ENCODE data around the gene GRK7.
"Not testable (repeated sequence)": the region's sequence is repeated elsewhere in the genome, so short reads cannot be mapped to it uniquely, and the experiment has no call there.

GRK7 gene

DNA sequence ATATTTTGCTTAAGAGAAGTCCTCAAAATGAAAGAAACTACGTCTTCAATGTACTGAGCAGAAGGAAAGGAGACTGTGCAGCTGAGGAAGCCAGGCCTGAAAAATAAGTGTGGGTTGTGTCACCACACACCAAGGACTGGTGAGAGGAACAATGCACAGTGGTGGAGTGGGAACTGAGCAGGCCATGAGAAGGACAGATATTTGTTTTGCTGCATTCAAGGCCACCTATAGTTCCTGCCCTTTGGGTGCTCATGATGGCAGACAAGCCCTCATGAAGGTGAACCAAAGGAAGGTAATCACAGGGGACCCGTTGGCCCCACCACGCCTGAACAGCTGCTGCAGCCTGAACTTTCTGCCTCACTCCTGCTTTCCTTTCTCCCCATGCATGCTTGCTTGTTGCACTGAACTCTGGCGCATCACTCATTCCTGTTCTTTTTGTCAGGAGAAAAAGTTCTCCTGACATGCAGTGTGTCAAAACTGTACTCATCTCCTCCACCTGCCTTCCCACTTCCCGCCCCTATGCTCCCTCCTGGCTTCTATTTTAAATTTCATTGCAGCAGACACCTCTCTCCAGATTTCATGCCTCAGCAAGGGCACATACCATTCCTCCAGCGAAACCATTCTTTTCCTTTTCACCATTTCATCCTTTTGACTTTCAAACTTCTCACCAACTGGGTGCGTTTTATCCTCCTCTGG lies 27.3 kb upstream of the GRK7 start:
- H3K4me1 ChIP-seq (ENCODE audit: insufficient read depth, low read length) = no peaks in the 10 kb centered on the region

DNA sequence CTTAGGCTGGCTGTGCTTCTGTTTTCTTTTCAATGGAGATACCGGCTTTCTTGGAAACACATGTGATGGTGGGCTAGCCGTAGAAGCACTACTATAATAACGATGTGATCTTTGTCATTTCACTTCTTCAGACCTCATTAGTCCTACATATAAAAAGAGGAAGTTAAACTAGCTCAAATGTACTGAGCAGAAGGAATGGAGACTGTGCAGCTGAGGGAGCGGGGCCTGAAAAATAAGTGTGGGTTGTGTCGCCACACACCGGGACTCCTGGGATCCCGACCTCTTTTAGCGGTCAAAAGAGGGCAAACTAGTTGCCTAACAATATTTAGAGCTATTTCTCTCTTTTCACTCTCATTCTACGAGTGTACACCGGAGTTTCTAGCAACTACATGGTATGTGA lies 26.1 kb upstream of the GRK7 start:
- Histone ChIP-seq H3K27me3 (ENCODE audit: insufficient read depth, low read length) (no peaks in the 10 kb centered on the region), H3K36me3 (ENCODE audit: insufficient read depth, low read depth, low read length) (no peaks in the 10 kb centered on the region), H3K4me1 (ENCODE audit: insufficient read depth, low read length) (no peaks in the 10 kb centered on the region), H3K9ac (ENCODE audit: low read depth, low read length) (no peak overlapping the region), H3K9me3 (ENCODE audit: insufficient read depth, low read depth, low read length) (no peaks in the 10 kb centered on the region), H3K4me3 (ENCODE audit: low read length) (no peak overlapping the region), H3K27ac (ENCODE audit: low read length) (no peak overlapping the region)

More for the DNA sequence above, 27.3 kb upstream of the GRK7 start:
- Histone ChIP-seq H3K36me3 (ENCODE audit: insufficient read depth, low read depth, low read length) (no peaks in the 10 kb centered on the region), H3K27me3 (ENCODE audit: insufficient read depth, low read length) (no peaks in the 10 kb centered on the region), H3K9me3 (ENCODE audit: insufficient read depth, low read depth, low read length) (no peaks in the 10 kb centered on the region), H3K4me3 (ENCODE audit: low read length) (no peak overlapping the region), H3K27ac (ENCODE audit: low read length) (no peak overlapping the region), H3K9ac (ENCODE audit: low read depth, low read length) (no peak overlapping the region)

DNA sequence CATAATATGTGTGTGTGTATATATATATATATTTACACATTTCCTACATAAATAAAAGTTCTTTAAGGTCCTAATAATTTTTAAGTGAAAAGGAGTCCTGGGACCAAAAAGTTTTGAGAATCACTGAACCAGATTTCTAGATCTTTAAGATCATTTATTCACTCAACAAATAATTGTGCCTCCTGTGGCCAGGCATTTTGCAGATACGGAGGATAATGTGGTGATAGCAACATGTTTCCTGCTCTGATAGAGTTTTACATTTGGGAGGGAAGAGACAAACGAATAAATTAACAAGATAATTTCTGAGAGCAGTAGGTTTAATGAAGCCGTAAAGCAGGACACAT lies 25.6 kb upstream of the GRK7 start:
- H3K9me3 ChIP-seq (ENCODE audit: insufficient read depth, low read depth, low read length) = no peaks in the 10 kb centered on the region
- 0 out of 2 replicates have a peak, but pooled peaks cover 3% of the 10 kb centered on the region for H3K36me3 ChIP-seq (ENCODE audit: insufficient read depth, low read depth, low read length)
- no peaks in the 10 kb centered on the region for H3K4me1 ChIP-seq (ENCODE audit: insufficient read depth, low read length)
- H3K9ac ChIP-seq (ENCODE audit: low read depth, low read length) = peak overlapping the region; percentile 73; the same call in 1 of the 2 replicates
- no peaks in the 10 kb centered on the region for H3K27me3 ChIP-seq (ENCODE audit: insufficient read depth, low read length)
- H3K27ac ChIP-seq (ENCODE audit: low read length) = no peak overlapping the region
- H3K4me3 ChIP-seq (ENCODE audit: low read length) = peak overlapping the region; percentile 93

DNA sequence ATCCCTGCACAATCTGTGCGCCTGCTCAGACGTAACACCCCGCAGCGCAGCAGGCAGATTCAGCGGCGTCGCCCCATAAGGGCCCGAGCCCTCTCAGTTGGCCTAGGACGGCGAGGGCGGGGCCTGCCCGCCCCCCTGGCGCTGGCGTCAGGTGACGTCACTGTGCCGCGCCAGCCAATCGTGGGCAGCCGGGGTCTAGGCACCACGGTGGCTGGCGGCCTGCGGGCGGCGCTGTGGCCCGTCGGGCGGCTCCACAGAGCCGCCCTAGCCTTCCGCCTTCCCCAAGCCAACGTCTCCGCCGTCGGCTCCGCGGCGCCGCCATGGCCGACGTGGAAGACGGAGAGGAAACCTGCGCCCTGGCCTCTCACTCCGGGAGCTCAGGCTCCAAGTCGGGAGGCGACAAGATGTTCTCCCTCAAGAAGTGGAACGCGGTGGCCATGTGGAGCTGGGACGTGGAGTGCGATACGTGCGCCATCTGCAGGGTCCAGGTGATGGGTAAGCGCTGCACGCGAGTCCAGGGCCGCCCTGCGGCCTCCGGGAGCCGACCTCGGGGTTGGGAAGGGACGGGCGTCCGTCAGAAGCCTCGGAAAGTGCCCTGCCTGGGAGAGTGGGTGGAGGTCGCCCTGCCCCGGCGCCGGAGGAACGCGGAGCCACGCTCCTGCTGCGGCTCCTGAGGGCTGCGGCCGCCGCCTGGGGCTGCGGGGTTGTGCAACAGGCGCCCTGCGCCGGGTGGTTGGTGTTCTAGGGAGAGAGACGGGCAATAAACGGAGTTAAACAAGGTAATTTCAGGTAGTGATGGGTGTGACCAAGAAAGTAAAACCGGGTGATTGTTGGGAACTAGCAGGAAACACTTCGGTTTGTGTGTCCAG lies 25.0 kb upstream of the GRK7 start, which contains the start of gene RNF7:
Gene RNF7 (plus strand): TSS at position 277 of the 869 bp plus-strand sequence. CDS start 44 bp downstream, at position 321.
- Histone ChIP-seq H3K36me3 (ENCODE audit: insufficient read depth, low read depth, low read length) (peaks cover 8% of the 10 kb centered on the region), H3K9ac (ENCODE audit: low read depth, low read length) (peak within 1 kb of the TSS; percentile 91), H3K4me1 (ENCODE audit: insufficient read depth, low read length) (no peaks in the 10 kb centered on the region), H3K9me3 (ENCODE audit: insufficient read depth, low read depth, low read length) (no peaks in the 10 kb centered on the region), H3K4me3 (ENCODE audit: low read length) (peak within 1 kb of the TSS; percentile 93), H3K27me3 (ENCODE audit: insufficient read depth, low read length) (no peaks in the 10 kb centered on the region), H3K27ac (ENCODE audit: low read length) (peak within 1 kb of the TSS; percentile 32)

DNA sequence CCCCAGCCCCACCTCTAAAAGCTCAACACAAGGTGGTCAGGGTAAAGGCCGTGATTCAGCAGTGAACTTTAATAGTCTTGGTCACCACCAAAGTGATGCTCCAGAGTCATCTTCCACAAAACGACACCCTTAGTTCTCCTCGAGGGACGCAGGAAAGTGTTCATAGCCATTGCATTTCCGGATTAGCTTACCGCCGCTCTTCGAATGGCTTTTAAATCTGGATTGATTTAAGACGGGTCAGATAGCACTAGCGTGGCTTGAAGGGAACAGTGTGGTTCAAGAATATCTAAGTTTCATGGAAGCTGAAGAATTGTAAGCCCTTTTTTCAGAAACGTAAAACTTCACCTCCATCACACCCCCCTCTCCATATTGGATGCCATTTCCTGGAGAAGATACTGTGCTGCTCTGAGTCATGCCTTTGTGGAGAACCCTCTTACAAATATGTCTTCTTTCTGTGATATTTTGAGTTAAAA lies 24.3 kb upstream of the GRK7 start:
- Histone ChIP-seq H3K9me3 (ENCODE audit: insufficient read depth, low read depth, low read length) (no peaks in the 10 kb centered on the region), H3K27ac (ENCODE audit: low read length) (peak overlapping the region; percentile 4), H3K27me3 (ENCODE audit: insufficient read depth, low read length) (no peaks in the 10 kb centered on the region), H3K4me1 (ENCODE audit: insufficient read depth, low read length) (no peaks in the 10 kb centered on the region), H3K4me3 (ENCODE audit: low read length) (peak overlapping the region; percentile 93), H3K9ac (ENCODE audit: low read depth, low read length) (peak overlapping the region; percentile 91), H3K36me3 (ENCODE audit: insufficient read depth, low read depth, low read length) (peaks cover 12% of the 10 kb centered on the region)

DNA sequence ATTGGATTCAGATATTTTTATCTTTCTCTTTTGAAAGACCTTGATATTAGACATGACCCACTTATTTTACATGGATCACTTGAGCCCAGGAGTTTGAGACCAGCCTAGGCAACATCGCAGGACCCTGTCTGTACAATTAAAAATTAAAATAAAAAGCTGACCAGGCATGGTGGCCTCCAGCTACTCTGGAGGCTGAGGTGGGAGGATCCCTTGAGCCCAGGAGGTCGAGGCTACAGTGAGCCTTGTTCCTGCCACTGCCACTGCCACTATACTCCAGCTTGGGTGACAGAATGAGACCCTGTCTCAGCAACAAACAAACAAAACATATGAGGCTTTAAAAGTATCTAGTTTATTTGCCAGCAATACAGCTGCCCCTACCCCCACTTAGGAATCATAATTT lies 23.5 kb upstream of the GRK7 start:
- Histone ChIP-seq H3K9ac (ENCODE audit: low read depth, low read length) (peak overlapping the region; percentile 91), H3K4me3 (ENCODE audit: low read length) (peak overlapping the region; percentile 93), H3K27me3 (ENCODE audit: insufficient read depth, low read length) (no peaks in the 10 kb centered on the region), H3K27ac (ENCODE audit: low read length) (peak overlapping the region; percentile 4), H3K4me1 (ENCODE audit: insufficient read depth, low read length) (no peaks in the 10 kb centered on the region), H3K9me3 (ENCODE audit: insufficient read depth, low read depth, low read length) (no peaks in the 10 kb centered on the region), H3K36me3 (ENCODE audit: insufficient read depth, low read depth, low read length) (peaks cover 21% of the 10 kb centered on the region)

DNA sequence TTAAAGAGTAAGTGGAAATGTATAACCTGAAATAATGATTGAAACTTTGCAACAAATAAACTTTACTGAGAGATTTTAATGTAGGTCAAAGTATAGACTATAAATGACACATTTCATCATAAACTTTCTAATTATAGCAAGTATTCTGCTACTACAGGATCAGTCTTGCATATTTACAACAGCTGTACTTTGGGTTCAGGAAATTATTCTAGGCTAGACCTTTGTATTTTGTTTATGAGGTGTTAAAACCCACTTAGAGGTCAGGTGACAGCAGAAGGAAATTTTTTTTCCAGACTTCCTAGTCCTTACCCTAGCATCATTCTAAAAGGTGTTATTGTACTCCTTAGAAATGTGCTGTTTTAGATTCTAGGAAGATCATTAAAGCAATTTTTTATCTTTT lies 22.9 kb upstream of the GRK7 start:
- no peaks in the 10 kb centered on the region for H3K9me3 ChIP-seq (ENCODE audit: insufficient read depth, low read depth, low read length)
- H3K27me3 ChIP-seq (ENCODE audit: insufficient read depth, low read length) = no peaks in the 10 kb centered on the region
- H3K4me3 ChIP-seq (ENCODE audit: low read length) = 0 out of 2 replicates have a peak overlapping the region, but pooled peaks have one; percentile 93
- H3K4me1 ChIP-seq (ENCODE audit: insufficient read depth, low read length) = no peaks in the 10 kb centered on the region
- H3K9ac ChIP-seq (ENCODE audit: low read depth, low read length) = no peak overlapping the region
- no peak overlapping the region for H3K27ac ChIP-seq (ENCODE audit: low read length)
- peaks cover 27% of the 10 kb centered on the region for H3K36me3 ChIP-seq (ENCODE audit: insufficient read depth, low read depth, low read length)

DNA sequence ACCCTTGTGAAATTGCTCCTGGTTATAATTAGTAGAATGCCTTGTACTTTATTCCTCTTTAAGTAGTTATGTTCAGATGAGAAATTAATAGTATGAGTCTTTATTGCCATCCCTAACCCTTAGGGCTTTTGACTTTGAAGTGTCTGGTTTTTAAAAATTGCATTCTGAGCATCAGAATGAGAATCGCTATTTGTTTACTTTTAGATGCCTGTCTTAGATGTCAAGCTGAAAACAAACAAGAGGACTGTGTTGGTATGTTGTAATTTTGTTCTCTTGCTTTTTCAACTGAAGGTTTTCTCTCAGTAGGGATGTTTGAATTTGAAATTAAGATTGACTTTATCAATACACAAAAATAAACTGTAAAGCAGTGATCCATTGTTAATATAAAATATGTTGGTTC lies 19.9 kb upstream of the GRK7 start:
- H3K9me3 ChIP-seq (ENCODE audit: insufficient read depth, low read depth, low read length) = no peaks in the 10 kb centered on the region
- peaks cover 52% of the 10 kb centered on the region for H3K36me3 ChIP-seq (ENCODE audit: insufficient read depth, low read depth, low read length)
- H3K9ac ChIP-seq (ENCODE audit: low read depth, low read length) = no peak overlapping the region
- H3K4me3 ChIP-seq (ENCODE audit: low read length) = no peak overlapping the region
- no peaks in the 10 kb centered on the region for H3K27me3 ChIP-seq (ENCODE audit: insufficient read depth, low read length)
- no peaks in the 10 kb centered on the region for H3K4me1 ChIP-seq (ENCODE audit: insufficient read depth, low read length)
- no peak overlapping the region for H3K27ac ChIP-seq (ENCODE audit: low read length)

DNA sequence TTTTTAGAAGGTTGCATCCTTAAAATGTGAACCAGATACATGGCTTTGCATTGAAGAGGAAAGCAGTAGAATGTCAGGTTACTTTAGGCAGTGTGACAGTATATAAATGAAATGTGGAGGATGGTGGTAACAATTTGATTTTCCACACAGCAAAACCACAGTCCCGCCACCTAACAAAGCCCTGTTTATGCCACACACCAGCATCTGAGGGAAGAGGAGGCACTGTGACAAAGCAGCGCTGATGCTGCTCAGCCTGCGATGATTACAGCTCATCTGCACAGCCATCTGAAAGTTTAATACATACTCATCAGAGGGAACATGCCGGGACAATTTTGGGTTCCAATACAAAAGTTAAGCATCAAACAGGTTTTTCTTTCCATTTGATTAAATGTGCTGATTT lies 16.2 kb upstream of the GRK7 start:
- Histone ChIP-seq H3K4me1 (ENCODE audit: insufficient read depth, low read length) (no peaks in the 10 kb centered on the region), H3K27me3 (ENCODE audit: insufficient read depth, low read length) (no peaks in the 10 kb centered on the region), H3K9me3 (ENCODE audit: insufficient read depth, low read depth, low read length) (no peaks in the 10 kb centered on the region), H3K27ac (ENCODE audit: low read length) (no peak overlapping the region), H3K4me3 (ENCODE audit: low read length) (no peak overlapping the region), H3K36me3 (ENCODE audit: insufficient read depth, low read depth, low read length) (peaks cover 56% of the 10 kb centered on the region), H3K9ac (ENCODE audit: low read depth, low read length) (no peak overlapping the region)

DNA sequence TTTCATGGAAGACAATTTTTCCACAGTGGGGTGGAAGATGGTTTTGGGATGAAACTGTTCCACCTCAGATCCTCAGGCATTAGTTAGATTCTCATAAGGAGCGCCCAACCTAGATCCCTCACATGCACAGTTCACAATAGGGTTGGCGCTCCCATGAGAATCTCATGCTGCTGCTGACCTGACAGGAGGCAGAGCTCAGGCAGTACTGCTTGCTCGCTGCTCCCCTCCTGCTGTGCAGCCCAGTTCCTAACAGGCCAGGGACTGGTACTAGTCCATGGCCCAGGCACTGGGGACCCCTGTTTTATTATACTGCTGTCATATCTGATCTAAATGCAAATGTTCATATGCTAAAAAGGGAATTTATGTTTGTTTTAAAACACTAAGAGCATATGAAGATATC lies 9.8 kb upstream of the GRK7 start:
- no peaks in the 10 kb centered on the region for H3K9me3 ChIP-seq (ENCODE audit: insufficient read depth, low read depth, low read length)
- no peaks in the 10 kb centered on the region for H3K27me3 ChIP-seq (ENCODE audit: insufficient read depth, low read length)
- H3K4me3 ChIP-seq (ENCODE audit: low read length) = no peak overlapping the region

DNA sequence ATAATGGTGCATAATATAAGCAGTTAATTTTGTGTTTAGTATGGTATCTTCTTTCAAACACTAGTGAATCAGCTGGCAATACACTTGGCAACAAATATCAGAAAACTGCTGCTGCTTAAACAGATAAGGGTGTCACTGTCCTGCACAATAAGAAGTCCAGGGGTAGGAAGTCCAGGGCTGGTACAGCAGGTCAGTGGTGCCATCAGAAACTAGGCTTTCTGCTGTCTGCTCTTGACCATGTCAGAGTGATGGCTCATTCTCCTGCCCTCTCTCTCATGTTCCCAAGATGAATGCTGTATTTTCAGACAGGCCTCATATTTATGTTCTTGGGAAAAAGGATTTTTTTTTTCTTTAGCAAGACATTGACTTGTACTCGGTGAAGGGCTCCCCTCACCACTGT lies 9.2 kb upstream of the GRK7 start:
- H3K4me1 ChIP-seq (ENCODE audit: insufficient read depth, low read length) = no peaks in the 10 kb centered on the region
- H3K4me3 ChIP-seq (ENCODE audit: low read length) = no peak overlapping the region
- peaks cover 4% of the 10 kb centered on the region; the same call in 1 of the 2 replicates for H3K36me3 ChIP-seq (ENCODE audit: insufficient read depth, low read depth, low read length)

More for the DNA sequence above, 9.8 kb upstream of the GRK7 start:
- Histone ChIP-seq H3K4me1 (ENCODE audit: insufficient read depth, low read length) (no peaks in the 10 kb centered on the region), H3K27ac (ENCODE audit: low read length) (no peak overlapping the region), H3K9ac (ENCODE audit: low read depth, low read length) (no peak overlapping the region), H3K36me3 (ENCODE audit: insufficient read depth, low read depth, low read length) (peaks cover 4% of the 10 kb centered on the region; the same call in 1 of the 2 replicates)

DNA sequence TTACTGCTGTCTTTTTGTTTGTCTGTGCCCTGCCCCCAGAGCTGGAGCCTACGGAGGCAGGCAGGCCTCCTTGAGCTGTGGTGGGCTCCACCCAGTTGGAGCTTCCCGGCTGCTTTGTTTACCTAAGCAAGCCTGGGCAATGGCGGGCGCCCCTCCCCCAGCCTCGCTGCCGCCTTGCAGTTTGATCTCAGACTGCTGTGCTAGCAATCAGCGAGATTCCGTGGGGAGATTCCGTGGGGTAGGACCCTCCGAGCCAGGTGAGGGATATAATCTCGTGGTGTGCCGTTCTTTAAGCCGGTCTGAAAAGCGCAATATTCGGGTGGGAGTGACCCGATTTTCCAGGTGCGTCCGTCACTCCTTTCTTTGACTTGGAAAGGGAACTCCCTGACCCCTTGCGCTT lies 656 bp upstream of the GRK7 start:
- not testable (repeated sequence) for H3K27ac ChIP-seq (ENCODE audit: low read length); H3K36me3 ChIP-seq (ENCODE audit: insufficient read depth, low read depth, low read length); H3K9ac ChIP-seq (ENCODE audit: low read depth, low read length); H3K9me3 ChIP-seq (ENCODE audit: insufficient read depth, low read depth, low read length); H3K4me1 ChIP-seq (ENCODE audit: insufficient read depth, low read length); H3K4me3 ChIP-seq (ENCODE audit: low read length)
- peaks cover 12% of the 10 kb centered on the region for H3K27me3 ChIP-seq (ENCODE audit: insufficient read depth, low read length)

More for the DNA sequence above, 9.2 kb upstream of the GRK7 start:
- H3K27me3 ChIP-seq (ENCODE audit: insufficient read depth, low read length) = no peaks in the 10 kb centered on the region
- H3K27ac ChIP-seq (ENCODE audit: low read length) = no peak overlapping the region
- no peaks in the 10 kb centered on the region for H3K9me3 ChIP-seq (ENCODE audit: insufficient read depth, low read depth, low read length)
- H3K9ac ChIP-seq (ENCODE audit: low read depth, low read length) = no peak overlapping the region
